ENCODE measurements around the gene UBAC2. TPM values are rescaled to one million over a fixed set of nuclear protein-coding genes. Genes with fewer than 3 reads are reported as not detected.

UBAC2 gene
- 10 to 100 TPM; 69.0 to 70.6 TPM for total RNA-seq

GRCh38 chr13:99200432-99201167, at the start of gene UBAC2:
Gene UBAC2, plus strand, starts transcription at chr13:99200854. Its CDS starts 55 bp downstream, at chr13:99200909.

GRCh38 chr13:99258210-99258860, 57.7 kb downstream of the UBAC2 start, which contains the start of gene GPR18:
Gene GPR18, minus strand, starts transcription at chr13:99258379. Its CDS starts 2,507 bp downstream, at chr13:99255872.

GRCh38 chr13:99307247-99307646, 106.6 kb downstream of the UBAC2 start, which contains the start of gene GPR183:
Gene GPR183, minus strand, starts transcription at chr13:99307399. Its CDS starts 11,254 bp downstream, at chr13:99296145.

Small RNA genes within 50 kb of the gene (microRNA-seq; reads per million reads assigned to microRNA genes)
- gene MIR623 (ENCODE audit: borderline microRNAs expressed, borderline replicate concordance) = not detected

Other genes with a start within 250 kb of the UBAC2 start
- 100 to 1,000 TPM; 121 to 127 TPM for gene DOCK9, start 222.8 kb upstream of the UBAC2 start, total RNA-seq
- 10 to 100 TPM; 17.0 to 18.0 TPM for gene GPR18, start 57.5 kb downstream of the UBAC2 start, total RNA-seq
- gene GPR183, start 106.5 kb downstream of the UBAC2 start, total RNA-seq = 10 to 100 TPM; 14.2 to 16.7 TPM

Data from activated naive CD4-positive, alpha-beta T cell treated with anti-CD3 and anti-CD28 coated beads, Interleukin-2, amount 10 ng/mL, durations not matched to agents 5 hours and 36 hours (primary cell).